GM12864 (cell line): ENCODE measurements around the gene NDC1.

Experiments
- DNase-seq: peaks from one replicate; pipeline ENCODE4 v3.0.0-alpha.2; 2011; ENCODE audit warnings: low read depth
- H3K4me3 ChIP-seq: 2 replicates; pipeline ENCODE4 v1.5.1; 2011; ENCODE audit warnings: mild to moderate bottlenecking, low read depth, low read length, control low read depth
- TF ChIP-seq, protein P1 (sequence below): IDR thresholded peaks from 2 replicates; pipeline ENCODE4 v1.5.1; 2011; ENCODE audit warnings: low read depth, mild to moderate bottlenecking, moderate library complexity, low read length, control low read depth, inconsistent platforms; ENCODE audit errors: missing control alignments

The NDC1 gene

DNA sequence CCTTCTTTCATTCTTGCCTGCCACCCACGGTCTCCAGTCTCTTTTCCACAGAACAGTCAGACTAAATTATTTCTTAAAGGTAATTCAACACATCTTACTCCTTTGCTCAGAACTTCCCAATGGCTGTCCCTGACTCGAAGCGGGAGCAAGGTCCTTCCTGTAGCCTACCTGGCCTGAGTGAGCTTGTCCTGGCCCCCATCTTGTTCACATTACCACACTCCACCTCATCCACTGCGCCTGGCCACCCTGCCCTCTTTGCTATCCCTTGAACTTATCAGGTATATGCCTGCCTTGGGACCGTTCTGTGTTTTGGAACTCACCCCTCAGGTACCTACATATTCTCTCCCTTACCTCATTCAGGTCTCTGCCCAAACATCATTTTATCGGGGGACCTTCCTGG is 85.8 kb downstream of the NDC1 start:
- TF ChIP-seq, protein P1, sequence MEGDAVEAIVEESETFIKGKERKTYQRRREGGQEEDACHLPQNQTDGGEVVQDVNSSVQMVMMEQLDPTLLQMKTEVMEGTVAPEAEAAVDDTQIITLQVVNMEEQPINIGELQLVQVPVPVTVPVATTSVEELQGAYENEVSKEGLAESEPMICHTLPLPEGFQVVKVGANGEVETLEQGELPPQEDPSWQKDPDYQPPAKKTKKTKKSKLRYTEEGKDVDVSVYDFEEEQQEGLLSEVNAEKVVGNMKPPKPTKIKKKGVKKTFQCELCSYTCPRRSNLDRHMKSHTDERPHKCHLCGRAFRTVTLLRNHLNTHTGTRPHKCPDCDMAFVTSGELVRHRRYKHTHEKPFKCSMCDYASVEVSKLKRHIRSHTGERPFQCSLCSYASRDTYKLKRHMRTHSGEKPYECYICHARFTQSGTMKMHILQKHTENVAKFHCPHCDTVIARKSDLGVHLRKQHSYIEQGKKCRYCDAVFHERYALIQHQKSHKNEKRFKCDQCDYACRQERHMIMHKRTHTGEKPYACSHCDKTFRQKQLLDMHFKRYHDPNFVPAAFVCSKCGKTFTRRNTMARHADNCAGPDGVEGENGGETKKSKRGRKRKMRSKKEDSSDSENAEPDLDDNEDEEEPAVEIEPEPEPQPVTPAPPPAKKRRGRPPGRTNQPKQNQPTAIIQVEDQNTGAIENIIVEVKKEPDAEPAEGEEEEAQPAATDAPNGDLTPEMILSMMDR, result no peak
- no peak overlapping the region for H3K4me3 ChIP-seq
- no peak for DNase-seq

DNA sequence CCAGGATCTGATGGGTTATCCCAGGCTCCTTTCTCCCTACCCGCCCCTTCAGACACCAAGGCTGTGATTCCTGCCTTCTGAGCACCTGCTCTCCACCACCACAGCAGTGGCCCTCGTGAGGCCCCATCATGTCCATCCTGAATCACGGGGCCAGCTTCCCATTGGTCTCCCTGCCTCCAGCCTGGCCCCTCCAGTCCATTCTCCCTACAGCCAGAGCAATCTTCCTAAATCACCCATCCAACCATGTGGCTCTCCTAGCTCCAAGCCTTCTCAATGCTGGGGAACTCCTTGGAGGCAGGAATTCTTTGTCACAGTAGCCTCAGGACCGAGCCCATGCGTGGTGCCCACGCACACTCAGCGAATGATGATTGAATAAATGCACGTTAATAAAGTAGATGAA is 90.3 kb downstream of the NDC1 start:
- TF ChIP-seq, protein P1, result no peak
- no peak for DNase-seq
- H3K4me3 ChIP-seq, result no peak overlapping the region

DNA sequence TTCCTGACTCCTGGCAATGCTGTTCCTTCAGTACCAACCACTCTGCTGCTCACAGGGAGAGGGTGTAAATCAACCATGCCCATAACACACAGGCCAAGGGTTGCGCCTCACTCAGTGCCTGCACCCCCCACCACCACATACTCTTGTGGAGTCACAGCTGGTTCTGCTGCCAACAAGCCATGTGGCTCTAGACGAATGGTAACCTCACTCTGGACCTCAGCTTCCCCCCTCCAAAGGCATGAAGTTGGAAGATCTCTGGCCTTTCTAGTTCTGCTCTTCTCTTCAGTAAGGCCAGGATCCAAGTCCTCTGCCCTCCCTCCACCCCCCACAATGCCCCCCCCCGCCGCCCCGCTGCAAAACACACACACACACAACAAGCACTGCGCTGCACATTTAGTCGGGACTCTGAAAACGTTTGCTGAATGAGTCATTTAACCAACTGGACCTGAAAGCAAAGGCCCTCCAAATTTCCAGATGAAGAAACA is 97.4 kb downstream of the NDC1 start:
- TF ChIP-seq, protein P1, result no peak
- DNase-seq, result no peak
- no peak overlapping the region for H3K4me3 ChIP-seq

DNA sequence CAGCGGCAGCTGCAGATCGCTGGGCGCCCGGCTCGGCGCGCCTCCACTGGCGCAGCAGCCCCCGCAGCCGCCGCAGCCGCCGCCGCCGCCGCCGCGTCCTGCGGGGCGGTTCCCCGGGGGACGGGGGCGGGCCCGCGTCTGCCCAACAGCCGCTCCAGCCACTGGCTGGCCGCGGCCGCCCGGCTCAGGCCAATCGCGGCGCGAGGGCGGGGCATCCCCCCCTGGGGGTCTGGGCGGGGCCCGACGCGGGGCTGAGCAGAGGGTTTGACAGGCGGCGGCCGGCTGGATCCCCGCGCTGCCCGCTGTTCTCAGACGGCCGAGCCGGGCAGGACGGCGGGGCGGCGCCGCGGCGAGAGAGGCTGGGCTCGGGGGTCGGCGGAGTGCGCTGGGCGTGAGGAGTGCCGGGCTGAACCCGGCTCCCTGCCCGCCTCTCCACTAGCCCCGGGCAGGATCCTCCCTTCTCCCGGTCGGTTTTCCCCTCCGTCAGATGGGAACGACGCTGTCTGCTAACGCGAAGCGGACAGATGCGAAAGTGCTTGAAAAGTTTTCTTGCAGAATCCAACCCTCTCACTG is 98.9 kb downstream of the NDC1 start, which contains the start of gene GLIS1:
Gene GLIS1 (minus strand): TSS at position 56 of the 573 bp plus-strand sequence. CDS start 1,100 bp downstream, outside the sequence.
- TF ChIP-seq, protein P1, result no peak
- peak; percentile 10 for DNase-seq
- peak within 1 kb of the TSS; percentile 59 for H3K4me3 ChIP-seq

DNA sequence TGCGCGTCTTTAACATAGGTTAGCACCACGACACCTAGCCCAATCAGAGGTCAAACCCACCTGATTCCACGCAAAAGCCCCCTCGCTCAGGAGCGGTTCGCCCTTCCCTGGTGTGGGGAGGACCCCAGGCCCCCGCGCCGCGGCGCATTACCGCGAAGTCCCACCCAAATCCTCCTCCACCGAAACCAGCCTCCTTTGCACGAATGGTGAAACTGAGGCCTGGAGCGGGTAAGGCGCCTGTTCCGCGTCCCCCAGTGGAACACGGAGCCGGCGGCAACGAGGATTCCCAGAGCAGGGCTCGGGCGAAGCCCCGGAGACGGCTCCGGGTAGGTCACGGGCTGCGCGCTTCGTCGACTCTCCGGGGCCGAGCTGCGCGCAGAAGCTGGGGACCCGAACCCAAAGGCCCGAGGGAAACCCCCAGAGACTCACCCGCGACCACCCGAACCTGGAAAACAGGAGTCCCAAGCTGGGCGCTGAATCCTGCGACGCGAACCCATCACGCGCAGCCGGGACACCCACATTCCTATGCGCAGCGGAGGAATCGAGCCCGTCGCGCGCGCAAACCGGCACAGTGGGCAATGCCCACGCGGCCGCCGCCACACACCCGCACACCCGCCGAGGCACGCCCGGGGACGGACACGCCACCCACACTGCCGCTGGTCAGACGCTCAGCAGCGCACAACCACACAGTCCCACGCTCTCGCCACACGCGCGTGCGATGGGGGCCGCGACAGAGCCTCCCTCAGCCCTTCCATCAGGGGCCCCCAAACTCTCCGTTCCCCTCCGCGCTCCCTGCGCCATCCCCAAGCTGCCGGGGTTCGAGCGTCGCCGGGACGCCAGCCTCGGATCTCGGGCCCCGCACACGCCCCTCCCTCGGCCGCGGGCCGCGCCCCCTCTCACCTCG is 99.6 kb downstream of the NDC1 start:
- H3K4me3 ChIP-seq, result peak overlapping the region; percentile 59
- no peak for DNase-seq
- TF ChIP-seq, protein P1, result no peak

DNA sequence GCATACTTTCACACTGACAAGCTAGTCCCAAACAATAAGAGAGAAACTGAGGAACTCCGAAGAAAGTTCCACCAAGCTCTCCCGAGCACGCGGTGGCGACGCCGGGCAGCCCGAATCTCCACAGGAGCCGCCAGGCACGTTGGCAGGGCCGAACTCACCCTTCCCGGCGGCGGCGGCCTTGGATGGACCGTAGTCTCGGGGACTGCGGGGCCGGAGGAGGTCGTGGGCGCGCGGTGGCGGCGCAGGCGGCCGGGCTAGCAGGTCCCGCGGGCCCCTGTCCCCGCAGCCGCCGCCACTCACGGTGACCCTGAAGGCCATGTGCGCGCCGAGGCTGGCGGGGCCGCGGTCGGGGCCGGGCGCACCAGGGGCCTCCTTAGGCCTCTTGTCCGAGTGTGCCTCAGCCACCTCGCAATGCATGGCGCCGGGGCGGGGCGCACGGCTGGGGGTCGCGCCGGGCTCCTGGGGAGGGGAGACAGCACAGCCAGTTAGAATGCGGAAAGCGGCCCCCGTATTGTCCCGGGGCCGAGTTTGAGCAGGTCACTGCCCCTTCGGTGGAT is 100.4 kb downstream of the NDC1 start:
- DNase-seq, result no peak
- TF ChIP-seq, protein P1, result no peak
- no peak overlapping the region for H3K4me3 ChIP-seq
